Osteoblast (primary cell): ENCODE results near the gene SLC13A3. TPM values are rescaled to one million over a fixed set of nuclear protein-coding genes. Genes with fewer than 3 reads are reported as not detected.

Experiments
- DNase-seq: peaks from one replicate; pipeline ENCODE4 v3.0.0; 2011; ENCODE audit warnings: low spot score, mixed read lengths; ENCODE audit not compliant: insufficient read length; ENCODE audit errors: missing footprints
- H2AFZ ChIP-seq: 2 replicates; pipeline ENCODE4 v1.6.0; 2011; ENCODE audit warnings: mild to moderate bottlenecking, low read length
- H3K27ac ChIP-seq: 2 replicates; pipeline ENCODE4 v1.5.1; 2011; ENCODE audit warnings: mild to moderate bottlenecking, low read depth, low read length, moderate library complexity
- H3K27me3 ChIP-seq: 2 replicates; pipeline ENCODE4 v1.6.0; 2012; ENCODE audit warnings: mild to moderate bottlenecking, control low read depth, inconsistent platforms, low read length, moderate library complexity; ENCODE audit not compliant: insufficient read depth
- H3K36me3 ChIP-seq: 2 replicates; pipeline ENCODE4 v1.5.1; 2011; ENCODE audit warnings: mild to moderate bottlenecking, low read length, control low read depth, moderate library complexity; ENCODE audit not compliant: insufficient read depth
- H3K4me1 ChIP-seq: 2 replicates; pipeline ENCODE4 v1.5.1; 2011; ENCODE audit warnings: mild to moderate bottlenecking, low read length, control low read depth, moderate library complexity; ENCODE audit not compliant: insufficient read depth
- H3K4me2 ChIP-seq: 2 replicates; pipeline ENCODE4 v1.6.0; 2011; ENCODE audit warnings: mild to moderate bottlenecking, low read length; ENCODE audit not compliant: insufficient read depth
- H3K4me3 ChIP-seq: fragments of 200-600 bp; sonication (generic); 3 replicates; pipeline ENCODE4 v1.5.1; 2012; ENCODE audit warnings: mild to moderate bottlenecking, low read length, inconsistent platforms; ENCODE audit not compliant: insufficient read depth
- H3K79me2 ChIP-seq: 2 replicates; pipeline ENCODE4 v1.6.0; 2012; ENCODE audit warnings: mild to moderate bottlenecking, low read length, control low read depth, inconsistent platforms; ENCODE audit not compliant: insufficient read depth
- H3K9me3 ChIP-seq: 2 replicates; pipeline ENCODE4 v1.5.1; 2011; ENCODE audit warnings: low read depth, low read length, control low read depth
- H4K20me1 ChIP-seq: 2 replicates; pipeline ENCODE4 v1.6.0; 2012; ENCODE audit warnings: mild to moderate bottlenecking, low read length, control low read depth; ENCODE audit not compliant: insufficient read depth
- CTCF ChIP-seq: IDR thresholded peaks from 2 replicates; pipeline ENCODE4 v1.5.1; 2011; ENCODE audit warnings: mild to moderate bottlenecking, low read depth, low read length, moderate library complexity; ENCODE audit errors: extremely low read depth
- total RNA-seq: library from RNA; depleted of rRNA; stranded (reverse); fragments of >200 nt; gene quantifications from 2 replicates; pipeline ENCODE4 v1.2.3, GENCODE V29; 2012

SLC13A3 gene
- total RNA-seq, 1 donor, result 1.8 TPM

DNA sequence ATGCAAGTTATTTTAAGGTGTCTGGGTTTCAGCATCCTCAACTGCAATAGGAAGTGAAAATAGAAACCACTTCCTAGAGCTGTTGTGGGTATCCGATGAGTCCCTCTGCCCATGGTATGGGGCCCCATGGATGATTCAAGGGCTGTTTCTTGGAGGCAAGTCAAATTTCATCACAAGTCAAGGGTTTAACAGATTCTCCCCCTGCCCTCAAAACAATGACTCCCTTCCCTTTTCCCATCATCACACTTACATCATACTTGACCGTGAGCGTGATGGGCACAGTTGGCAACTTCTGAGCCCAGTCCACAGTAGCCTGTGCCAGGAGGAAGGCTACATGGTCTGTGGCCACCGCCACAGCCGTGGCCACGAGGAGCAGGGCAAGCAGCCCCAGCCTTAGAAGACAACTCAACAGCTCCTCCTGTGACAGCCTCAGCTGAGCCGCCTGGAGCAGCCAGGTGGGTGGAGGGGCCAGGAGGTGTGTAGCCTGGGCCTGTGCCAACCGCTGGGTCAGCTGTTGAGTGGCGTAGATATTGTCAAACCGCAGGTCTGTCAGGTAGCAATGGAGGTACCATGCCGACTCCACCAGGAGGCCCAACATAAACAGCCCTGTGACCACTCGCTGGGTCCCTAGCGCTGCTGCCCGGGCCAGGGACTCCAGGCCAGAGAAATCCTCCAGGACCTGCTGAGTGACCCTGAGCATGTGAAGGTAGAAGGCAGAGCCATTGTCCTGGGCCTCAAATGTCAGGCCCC lies 106.0 kb downstream of the SLC13A3 start:
- H2AFZ ChIP-seq, result no peak overlapping the region
- H3K27ac ChIP-seq, result no peak overlapping the region
- H3K4me1 ChIP-seq, result peaks cover 3% of the 10 kb centered on the region
- peaks cover 8% of the 10 kb centered on the region for H3K27me3 ChIP-seq
- no peak for TF ChIP-seq CTCF
- no peaks in the 10 kb centered on the region for H3K36me3 ChIP-seq
- H3K79me2 ChIP-seq, result no peaks in the 10 kb centered on the region
- H3K9me3 ChIP-seq, result no peaks in the 10 kb centered on the region
- no peaks in the 10 kb centered on the region for H4K20me1 ChIP-seq
- H3K4me3 ChIP-seq, result no peak overlapping the region
- no peak for DNase-seq
- H3K4me2 ChIP-seq, result no peak overlapping the region

GRCh38 chr20:46544576-46544975 lies 106.7 kb downstream of the SLC13A3 start:
- peak; percentile 22 for TF ChIP-seq CTCF
- no peak for DNase-seq
- peaks cover 7% of the 10 kb centered on the region for H3K27me3 ChIP-seq

GRCh38 chr20:46543959-46544358 lies 107.3 kb downstream of the SLC13A3 start:
- Histone ChIP-seq H3K9me3 (no peaks in the 10 kb centered on the region), H3K79me2 (no peaks in the 10 kb centered on the region), H3K27ac (no peak overlapping the region), H3K4me1 (peaks cover 3% of the 10 kb centered on the region), H3K36me3 (no peaks in the 10 kb centered on the region), H3K4me3 (no peak overlapping the region), H2AFZ (no peak overlapping the region), H4K20me1 (no peaks in the 10 kb centered on the region), H3K27me3 (peaks cover 12% of the 10 kb centered on the region), H3K4me2 (no peak overlapping the region)
- no peak for TF ChIP-seq CTCF
- no peak for DNase-seq

More at GRCh38 chr20:46544576-46544975, 106.7 kb downstream of the SLC13A3 start:
- H3K4me2 ChIP-seq, result no peak overlapping the region
- H2AFZ ChIP-seq, result no peak overlapping the region
- H4K20me1 ChIP-seq, result no peaks in the 10 kb centered on the region
- H3K4me3 ChIP-seq, result no peak overlapping the region
- H3K79me2 ChIP-seq, result no peaks in the 10 kb centered on the region
- H3K36me3 ChIP-seq, result no peaks in the 10 kb centered on the region
- H3K27ac ChIP-seq, result no peak overlapping the region
- no peaks in the 10 kb centered on the region for H3K9me3 ChIP-seq
- peaks cover 3% of the 10 kb centered on the region for H3K4me1 ChIP-seq

DNA sequence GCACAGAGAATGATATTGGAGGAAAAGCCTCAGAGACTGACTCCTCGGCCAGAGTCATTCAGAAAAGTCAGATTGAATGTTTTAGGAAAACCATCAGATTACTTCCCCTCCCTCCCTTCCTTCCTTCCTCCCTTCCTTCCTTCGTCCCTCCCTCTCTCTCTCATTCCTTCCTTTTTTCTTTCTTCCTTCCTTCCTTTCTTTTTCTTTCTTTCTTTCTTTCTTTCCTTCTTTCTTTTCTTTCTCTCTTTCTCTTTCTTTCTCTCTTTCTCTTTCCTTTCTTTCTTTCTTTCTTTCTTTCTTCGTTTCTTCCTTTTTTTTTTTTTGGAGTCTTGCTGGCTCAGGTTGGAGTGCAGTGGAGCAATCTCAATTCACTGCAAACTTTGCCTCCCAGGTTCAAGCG lies 108.2 kb downstream of the SLC13A3 start:
- Histone ChIP-seq H2AFZ (no peak overlapping the region), H3K27me3 (peaks cover 12% of the 10 kb centered on the region), H3K79me2 (no peaks in the 10 kb centered on the region), H3K9me3 (no peaks in the 10 kb centered on the region), H4K20me1 (no peaks in the 10 kb centered on the region), H3K36me3 (no peaks in the 10 kb centered on the region), H3K4me1 (peaks cover 3% of the 10 kb centered on the region), H3K4me3 (no peak overlapping the region), H3K4me2 (no peak overlapping the region), H3K27ac (no peak overlapping the region)
- no peak for TF ChIP-seq CTCF
- no peak for DNase-seq
